HepG2 (cell line): Measurements from ENCODE around the gene ARPC5. TPM values are rescaled to one million over a fixed set of nuclear protein-coding genes. Genes with fewer than 3 reads are reported as not detected.

Experiments
- ATAC-seq: fragments of 200-7000 bp; cut with Tn5 transposase; 3 replicates; pipeline ENCODE4 v1.9.1; 2020; ENCODE audit warnings: mild to moderate bottlenecking, moderate library complexity
- BruUV-seq: library from RNA; stranded (reverse); fragments of 400-500 nt; replicated peaks from 2 replicates; lab custom pipeline; 2021; lab: Mats Ljungman, UMichigan
- CTCF ChIA-PET: fragments of 300-600 bp; formaldehyde crosslinking; extraction: SDS; loops from one replicate; lab custom pipeline; 2021; ENCODE audit warnings: low total read pairs, inconsistent platforms, low intra/inter-chr PET ratio; lab: Yijun Ruan, JAX
- POLR2A ChIA-PET: fragments of 350-600 bp; sonication (Branson Sonifier 250); formaldehyde crosslinking; loops from one replicate; lab custom pipeline; 2020; ENCODE audit warnings: antibody characterized with exemption, inconsistent platforms; lab: Yijun Ruan, JAX
- DNase-seq: peaks from one replicate; pipeline ENCODE4 v3.0.0-alpha.2; 2015; ENCODE audit warnings: low spot score
- FAIRE-seq: peaks from 3 replicates; lab custom pipeline; 2011; peaks lifted over from hg19 to GRCh38; lab: Jason Lieb, UNC
- H2AFZ ChIP-seq: one replicate; pipeline ENCODE4 v1.6.1; 2011; ENCODE audit warnings: low read length, inconsistent platforms
- H3K27ac ChIP-seq: fragments of 300-600 bp; 3 replicates; pipeline ENCODE4 v1.8.0; 2011; ENCODE audit warnings: mixed run types, mild to moderate bottlenecking, mixed read lengths, low read length, inconsistent platforms; ENCODE audit not compliant: insufficient read depth; ENCODE audit errors: extremely low read length
- H3K27me3 ChIP-seq, 2 experiments: fragments of 200-600 bp in 1 of 2; 2 replicates in 1 of 2; 3 replicates in 1 of 2; pipeline versions ENCODE4 v1.6.0 to v1.8.0; 2011; ENCODE audit warnings: low read length in 2 of 2, mild to moderate bottlenecking in 2 of 2, moderate library complexity in 2 of 2, inconsistent platforms in 1 of 2; ENCODE audit not compliant: insufficient read depth in 2 of 2, control insufficient read depth in 1 of 2
- H3K36me3 ChIP-seq, 2 experiments: fragments of 200-600 bp in 1 of 2; replicated peaks in 1 of 2; 2 replicates in 1 of 2; 3 replicates in 1 of 2; pipeline versions ENCODE4 v1.5.1 to v1.8.0; 2011; ENCODE audit warnings: low read length in 2 of 2, inconsistent platforms in 1 of 2; ENCODE audit not compliant: insufficient read depth in 2 of 2, control insufficient read depth in 1 of 2
- H3K4me1 ChIP-seq: 2 replicates; pipeline ENCODE4 v1.5.1; 2012; ENCODE audit warnings: low read length, inconsistent platforms; ENCODE audit not compliant: insufficient read depth
- H3K4me2 ChIP-seq: 2 replicates; pipeline ENCODE4 v1.6.0; 2011; ENCODE audit warnings: low read depth, low read length, inconsistent platforms
- H3K4me3 ChIP-seq, 3 experiments: fragments of 200-600 bp in 1 of 3; sonication (generic), shearing (Covaris generic) in 1 of 3; replicated peaks in 1 of 3; 2 replicates each; pipeline ENCODE4 v1.5.1; 2011 to 2016; ENCODE audit warnings: low read length in 3 of 3, inconsistent platforms in 2 of 3, low read depth in 2 of 3, mild to moderate bottlenecking in 2 of 3, control low read depth in 1 of 3, mixed read lengths in 1 of 3; ENCODE audit not compliant: insufficient read depth in 1 of 3
- H3K79me2 ChIP-seq: one replicate; pipeline ENCODE4 v1.6.1; 2011; ENCODE audit warnings: low read length, inconsistent platforms; ENCODE audit not compliant: insufficient read depth
- H3K9ac ChIP-seq: 2 replicates; pipeline ENCODE4 v1.6.0; 2011; ENCODE audit warnings: mild to moderate bottlenecking, low read depth, low read length, inconsistent platforms; ENCODE audit not compliant: insufficient read depth
- H3K9me3 ChIP-seq: 2 replicates; pipeline ENCODE4 v1.5.1; 2012; ENCODE audit warnings: mild to moderate bottlenecking, low read length
- H4K20me1 ChIP-seq: 2 replicates; pipeline ENCODE4 v1.6.0; 2011; ENCODE audit warnings: inconsistent platforms, mild to moderate bottlenecking, low read length, moderate library complexity; ENCODE audit not compliant: insufficient read depth
- CERS6 ChIP-seq: sonication (generic); formaldehyde crosslinking; IDR thresholded peaks from 2 replicates; pipeline ENCODE4 v1.5.0; 2020; ENCODE audit warnings: missing genetic modification reagents
- JARID2 ChIP-seq: sonication (generic); formaldehyde crosslinking; IDR thresholded peaks from 2 replicates; pipeline ENCODE4 v1.8.1; 2023; ENCODE audit warnings: missing genetic modification reagents, inconsistent platforms; ENCODE audit not compliant: insufficient replicate concordance
- JDP2 ChIP-seq: sonication (generic); formaldehyde crosslinking; IDR thresholded peaks from 2 replicates; pipeline ENCODE4 v1.8.1; 2022; ENCODE audit warnings: missing genetic modification reagents, borderline replicate concordance
- JUNB ChIP-seq: sonication (generic); formaldehyde crosslinking; IDR thresholded peaks from 2 replicates; pipeline ENCODE4 v1.8.0; 2022; ENCODE audit warnings: missing genetic modification reagents, mild to moderate bottlenecking, borderline replicate concordance
- SKI ChIP-seq: fragments of 450-650 bp; IDR thresholded peaks from one replicate; pipeline ENCODE4 v1.6.1; 2018; ENCODE audit warnings: mild to moderate bottlenecking; ENCODE audit not compliant: partially characterized antibody
- ZBTB4 ChIP-seq: sonication (generic); formaldehyde crosslinking; IDR thresholded peaks from 2 replicates; pipeline ENCODE4 v1.4.0; 2020; ENCODE audit warnings: missing genetic modification reagents, mild to moderate bottlenecking, borderline replicate concordance
- ZBTB49 ChIP-seq: sonication (generic); formaldehyde crosslinking; IDR thresholded peaks from 2 replicates; pipeline ENCODE4 v1.4.0; 2020; ENCODE audit warnings: missing genetic modification reagents, borderline replicate concordance
- ZHX2 ChIP-seq, 2 experiments: sonication (generic) in 1 of 2; formaldehyde crosslinking in 1 of 2; IDR thresholded peaks; 2 replicates each; pipeline versions ENCODE4 v1.6.1 to v1.9.0; 2014 to 2022; ENCODE audit warnings: antibody characterized with exemption in 1 of 2, borderline replicate concordance in 1 of 2, inconsistent platforms in 1 of 2, low read depth in 1 of 2, missing genetic modification reagents in 1 of 2
- ZNF263 ChIP-seq: sonication (generic); formaldehyde crosslinking; IDR thresholded peaks from 2 replicates; pipeline ENCODE4 v1.4.0; 2020; ENCODE audit warnings: missing genetic modification reagents
- ZNF3 ChIP-seq: IDR thresholded peaks from 2 replicates; pipeline ENCODE4 v1.7.0; 2017; ENCODE audit warnings: inconsistent platforms
- WGBS: methylation state at CpG from one replicate; pipeline ENCODE4 v1.1.6; 2017; ENCODE audit warnings: low lambda C conversion rate; 5-methylcytosine and 5-hydroxymethylcytosine counted together
- in situ Hi-C: cut with HindIII; loops from 2 replicates; pipeline ENCODE4 v1.10.0; 2017; ENCODE audit warnings: low pct_unique_long_range_greater_than_20kb; ENCODE audit not compliant: extremely low pct_ligation_motif_present
- intact Hi-C: fragments of 100-400 bp; cut with micrococcal nuclease; formaldehyde crosslinking; loops from one replicate; pipeline ENCODE4 v1.10.0; 2022; ENCODE audit not compliant: unreplicated experiment
- polyA plus RNA-seq, 8 experiments: library from polyadenylated mRNA; depleted of rRNA in 3 of 8; stranded (reverse) in 7 of 8; unstranded in 1 of 8; fragments of >200 nt; fragmentation: Illumina TruSeq in 4 of 8; extraction: Trizol in 4 of 8; gene quantifications; 2 replicates each; pipeline versions ENCODE4 v1.2.1 to v1.2.3, GENCODE V29; 2011 to 2016; ENCODE audit warnings: low read depth in 4 of 8, missing spikeins in 1 of 8, mixed read lengths in 1 of 8; ENCODE audit not compliant: insufficient read depth in 1 of 8
- total RNA-seq, 5 experiments: library from RNA; depleted of rRNA; stranded (reverse); fragments of >200 nt; fragmentation: Illumina TruSeq; extraction: Trizol; gene quantifications; 2 replicates each; pipeline ENCODE4 v1.2.3, GENCODE V29; 2016; ENCODE audit warnings: low read depth in 1 of 5

ARPC5 gene
- total and polyA plus RNA-seq, 2 of the 13 experiments (the other 11 are each of a cell fraction or from before 2014, with no cell fraction given), result 48.4 to 106 TPM

- TF ChIP-seq ZBTB4 (CRISPR knock-in tag), result no peak
- no peak for TF ChIP-seq ZNF3 (CRISPR knock-in tag)
- no peak for TF ChIP-seq JUNB
- TF ChIP-seq SKI, result no peak
- TF ChIP-seq, all 625 proteins: peak for 0
These were observed 23.2 kb downstream of the ARPC5 start (continued) for GRCh38 chr1:183612407-183612806.

- Histone ChIP-seq H3K9ac (no peak overlapping the region), H4K20me1 (no peaks in the 10 kb centered on the region), H2AFZ (no peak overlapping the region), H3K36me3 (no peaks in the 10 kb centered on the region), H3K4me3 (no peak overlapping the region), H3K79me2 (no peaks in the 10 kb centered on the region), H3K9me3 (no peaks in the 10 kb centered on the region), H3K27ac (no peak overlapping the region), H3K27me3 (no peaks in the 10 kb centered on the region), H3K4me1 (0 out of 2 replicates have a peak, but pooled peaks cover 7% of the 10 kb centered on the region), H3K4me2 (no peak overlapping the region)
- FAIRE-seq, result no peak
- no peak for ATAC-seq
- in situ Hi-C loops, result no loop called here
- ChIA-PET POLR2A (no interaction called here), CTCF (no interaction called here)
- no peak for DNase-seq
- WGBS, result 0% methylated on average over 2 of the region's 2 CpGs
- no TSS peak for BruUV-seq
- intact Hi-C loops, result no loop called here
- TF ChIP-seq ZHX2 (IDR thresholded peaks at IDR 0.05; ENCODE audit: low read depth) (no peak), ZHX2 (CRISPR knock-in tag; IDR thresholded peaks at IDR 0.05; ENCODE audit: borderline replicate concordance) (no peak), ZNF263 (CRISPR knock-in tag) (no peak), ZBTB49 (CRISPR knock-in tag) (no peak), JDP2 (CRISPR knock-in tag) (no peak), JARID2 (CRISPR knock-in tag) (no peak), CERS6 (CRISPR knock-in tag) (no peak)
These were observed 24.6 kb downstream of the ARPC5 start for GRCh38 chr1:183611021-183611420.
